ENCODE measurements around the gene ENPP7. TPM values are rescaled to one million over a fixed set of nuclear protein-coding genes. Genes with fewer than 3 reads are reported as not detected.

Gene ENPP7
- total RNA-seq, 6 donors from 2014 or later, result 0.27 TPM; not detected in 5

GRCh38 chr17:79690988-79691836 lies 39.5 kb upstream of the ENPP7 start:
- TF ChIP-seq POLR2A (IDR thresholded peaks at IDR 0.05) (no peak), EP300 (IDR thresholded peaks at IDR 0.05) (no peak), POLR2AphosphoS5 (IDR thresholded peaks at IDR 0.05) (no peak), CTCF (IDR thresholded peaks at IDR 0.05) (no peak)
- ATAC-seq (ENCODE audit: low FRiP score in 2 of 2), result no peak
- 76 to 82% methylated on average over 16 to 21 of the region's 21 CpGs for WGBS, 2 donors

GRCh38 chr17:79691931-79692330 lies 38.8 kb upstream of the ENPP7 start:
- Histone ChIP-seq H3K4me3 (no peak overlapping the region), H3K27me3 (no peaks in the 10 kb centered on the region), H3K9me3 (no peaks in the 10 kb centered on the region), H3K27ac (no peak overlapping the region), H3K36me3 (no peaks in the 10 kb centered on the region), H3K4me1 (peaks cover 8 to 21% (median 17%) of the 10 kb centered on the region in 4 donors)
- DNase-seq, result peak in 1 of 2 donors; percentile 81
- 60 to 62% methylated on average over 8 to 9 of the region's 9 CpGs for WGBS, 2 donors
- TF ChIP-seq EP300 (IDR thresholded peaks at IDR 0.05) (no peak), CTCF (IDR thresholded peaks at IDR 0.05) (no peak), POLR2A (IDR thresholded peaks at IDR 0.05) (no peak), POLR2AphosphoS5 (IDR thresholded peaks at IDR 0.05) (no peak)
- ATAC-seq (ENCODE audit: low FRiP score in 2 of 2), result no peak

More at GRCh38 chr17:79690988-79691836, 39.5 kb upstream of the ENPP7 start:
- H3K4me1 ChIP-seq, result peaks cover 8 to 19% (median 15%) of the 10 kb centered on the region in 4 donors
- no peaks in the 10 kb centered on the region for H3K27me3 ChIP-seq
- no peaks in the 10 kb centered on the region for H3K36me3 ChIP-seq
- no peak overlapping the region for H3K27ac ChIP-seq
- no peak for DNase-seq
- H3K9me3 ChIP-seq, result no peaks in the 10 kb centered on the region
- no peak overlapping the region for H3K4me3 ChIP-seq

GRCh38 chr17:79693419-79693818 lies 37.3 kb upstream of the ENPP7 start:
- no peak for DNase-seq
- no peak for TF ChIP-seq POLR2AphosphoS5 (IDR thresholded peaks at IDR 0.05)
- no peak for TF ChIP-seq CTCF (IDR thresholded peaks at IDR 0.05)
- TF ChIP-seq EP300 (IDR thresholded peaks at IDR 0.05), result no peak
- no peak for TF ChIP-seq POLR2A (IDR thresholded peaks at IDR 0.05)
- WGBS, 2 donors, result 72 to 73% methylated on average over 7 to 9 of the region's 9 CpGs
- ATAC-seq (ENCODE audit: low FRiP score in 2 of 2), result no peak
- H3K9me3 ChIP-seq, result no peaks in the 10 kb centered on the region
- no peak overlapping the region for H3K27ac ChIP-seq
- H3K36me3 ChIP-seq, result no peaks in the 10 kb centered on the region
- no peak overlapping the region for H3K4me3 ChIP-seq
- no peaks in the 10 kb centered on the region for H3K27me3 ChIP-seq
- peaks cover 8 to 21% (median 17%) of the 10 kb centered on the region in 4 donors for H3K4me1 ChIP-seq

GRCh38 chr17:79695293-79695790 lies 35.4 kb upstream of the ENPP7 start:
- ATAC-seq (ENCODE audit: low FRiP score in 2 of 2) (no peak), DNase-seq (no peak)
- TF ChIP-seq EP300 (IDR thresholded peaks at IDR 0.05), result no peak
- no peak for TF ChIP-seq CTCF (IDR thresholded peaks at IDR 0.05)
- no peak for TF ChIP-seq POLR2A (IDR thresholded peaks at IDR 0.05)
- TF ChIP-seq POLR2AphosphoS5 (IDR thresholded peaks at IDR 0.05), result no peak
- 73 to 96% methylated on average over 8 to 14 of the region's 14 CpGs for WGBS, 2 donors
- H3K27ac ChIP-seq, result no peak overlapping the region
- no peaks in the 10 kb centered on the region for H3K36me3 ChIP-seq
- H3K4me1 ChIP-seq, result peaks cover 8 to 21% (median 17%) of the 10 kb centered on the region in 4 donors
- no peak overlapping the region for H3K4me3 ChIP-seq
- H3K9me3 ChIP-seq, result no peaks in the 10 kb centered on the region
- no peaks in the 10 kb centered on the region for H3K27me3 ChIP-seq
